ENCODE data around the gene SCN9A.

SCN9A gene

GRCh38 chr2:166256896-166257295 lies 118.8 kb downstream of the SCN9A start:
- no peak for TF ChIP-seq CTCF (conservative IDR thresholded peaks at IDR 0.05; ENCODE audit: low read depth)
- CTCF ChIA-PET = interaction anchor here (0.6 to 1.1 kb wide), 5 partner anchors 9 to 129 kb away, joined by 3 to 6 read pairs (median 3); partner anchors contain the start of gene SCN1A

DNA sequence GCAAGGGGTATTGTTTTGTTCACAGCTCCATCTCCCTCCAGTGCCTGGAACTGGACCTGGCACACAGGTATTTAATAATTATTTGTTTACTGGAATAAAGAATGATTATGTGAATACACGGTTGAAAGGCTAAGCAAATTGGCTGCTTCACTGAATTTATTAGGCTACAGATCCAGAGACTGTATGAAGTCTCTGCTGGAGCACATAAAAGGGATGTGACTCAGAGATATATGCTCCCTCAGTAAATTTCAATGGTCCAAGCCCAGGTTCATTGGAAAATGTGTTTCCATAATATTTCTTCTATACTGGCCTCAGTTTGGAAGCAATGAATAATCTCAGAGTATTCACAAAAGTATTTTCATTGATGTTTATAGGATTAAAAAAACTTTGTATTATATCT lies 126.4 kb downstream of the SCN9A start:
- ChIA-PET CTCF (no interaction called here), POLR2A (ENCODE audit: low non-redundant PET) (no interaction called here)
- DNase-seq (ENCODE audit: low spot score) = no peak
- no peak overlapping the region for H3K27ac ChIP-seq
- TF ChIP-seq CTCF (conservative IDR thresholded peaks at IDR 0.05; ENCODE audit: low read depth) = no peak

More at GRCh38 chr2:166256896-166257295, 118.8 kb downstream of the SCN9A start:
- H3K27ac ChIP-seq = no peak overlapping the region
- DNase-seq (ENCODE audit: low spot score) = no peak
- POLR2A ChIA-PET (ENCODE audit: low non-redundant PET) = no interaction called here

DNA sequence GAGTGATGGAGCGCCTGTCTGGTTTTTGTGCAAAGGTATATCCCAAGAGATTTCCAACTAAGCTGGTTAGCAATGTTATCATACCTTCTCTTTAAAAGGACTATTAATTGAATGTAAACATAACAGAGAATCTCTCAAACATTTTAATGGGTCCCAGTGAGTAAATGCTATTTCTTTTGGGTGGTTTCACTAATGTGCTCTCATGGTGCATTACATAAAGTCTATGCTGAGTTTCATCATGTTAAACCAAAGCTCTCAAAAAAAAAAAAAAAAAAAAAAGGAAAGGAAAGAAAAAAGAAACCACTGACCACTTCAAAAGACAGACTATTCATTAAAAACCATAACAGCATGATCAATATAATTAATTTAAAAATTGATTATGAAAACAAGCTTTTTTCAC lies 128.8 kb downstream of the SCN9A start:
- POLR2A ChIA-PET (ENCODE audit: low non-redundant PET) = no interaction called here

GRCh38 chr2:166242309-166242708 lies 133.4 kb downstream of the SCN9A start:
- ChIA-PET POLR2A (ENCODE audit: low non-redundant PET) (no interaction called here), CTCF (no interaction called here)
- no peak for DNase-seq (ENCODE audit: low spot score)
- TF ChIP-seq CTCF (conservative IDR thresholded peaks at IDR 0.05; ENCODE audit: low read depth) = no peak
- no peak overlapping the region for H3K27ac ChIP-seq

More for the DNA sequence above, 128.8 kb downstream of the SCN9A start:
- no peak overlapping the region for H3K27ac ChIP-seq
- no peak for DNase-seq (ENCODE audit: low spot score)
- TF ChIP-seq CTCF (conservative IDR thresholded peaks at IDR 0.05; ENCODE audit: low read depth) = no peak
- CTCF ChIA-PET = no interaction called here

DNA sequence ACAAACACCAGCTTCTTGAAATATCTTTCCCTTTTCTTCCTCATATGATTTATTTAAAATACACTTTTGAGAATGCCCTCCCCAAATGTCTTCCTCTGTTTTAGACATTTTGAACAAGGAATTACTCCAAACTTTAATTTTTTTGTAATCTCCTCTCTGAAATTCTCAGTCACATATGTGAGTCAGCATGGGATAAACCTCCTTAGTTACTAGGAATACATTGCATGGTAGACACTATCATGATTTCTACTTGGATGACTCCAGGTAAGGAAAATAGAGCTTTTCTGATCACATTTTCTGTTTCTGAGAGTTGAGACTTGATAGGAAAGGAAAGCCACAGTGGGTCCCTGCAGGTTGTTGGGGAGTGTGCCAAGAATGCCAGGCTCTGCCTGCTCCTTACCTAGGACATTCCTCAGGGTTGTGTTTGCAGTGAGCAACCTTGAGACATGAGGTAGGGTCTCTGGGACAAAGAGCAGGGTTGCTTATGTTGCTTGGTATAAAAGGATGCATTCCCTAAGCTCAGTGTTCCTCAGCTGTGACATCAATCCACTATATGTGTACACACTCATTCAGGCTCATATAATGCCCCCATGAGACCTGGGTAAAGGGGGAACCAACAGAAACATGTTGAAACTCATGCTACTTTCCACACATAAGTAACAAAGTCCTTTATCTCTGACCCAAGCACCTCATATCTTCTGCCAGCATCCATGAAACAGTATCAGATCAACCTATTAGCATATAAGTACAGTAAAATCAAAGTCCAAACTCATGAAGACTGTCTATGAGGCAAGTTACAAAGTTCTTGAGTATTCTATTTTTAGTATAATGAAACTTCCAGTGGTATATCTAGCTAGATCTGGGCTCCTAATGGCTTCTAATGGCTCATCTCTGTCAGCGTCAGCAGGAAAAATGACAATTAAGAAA lies 135.1 kb downstream of the SCN9A start:
- peak; percentile 2 for DNase-seq (ENCODE audit: low spot score)
- no peak overlapping the region for H3K27ac ChIP-seq
- no peak for TF ChIP-seq CTCF (conservative IDR thresholded peaks at IDR 0.05; ENCODE audit: low read depth)
- CTCF ChIA-PET = interaction anchor here (0.6 kb wide), 1 partner anchor 184 kb away, joined by 5 read pairs; no protein-coding TSS in a partner anchor
- POLR2A ChIA-PET (ENCODE audit: low non-redundant PET) = no interaction called here

- POLR2A ChIA-PET (ENCODE audit: low non-redundant PET) = no interaction called here
- H3K27ac ChIP-seq = no peak overlapping the region
- CTCF ChIA-PET = interaction anchor here (0.6 kb wide), 2 partner anchors 182 to 1858 kb away, joined by 4 to 5 read pairs; no protein-coding TSS in a partner anchor
- no peak for TF ChIP-seq CTCF (conservative IDR thresholded peaks at IDR 0.05; ENCODE audit: low read depth)
- DNase-seq (ENCODE audit: low spot score) = peak; percentile 74
Observed at GRCh38 chr2:166239548-166239947, 136.2 kb downstream of the SCN9A start.
